ENCODE measurements around the gene PACRG.

PACRG gene

DNA sequence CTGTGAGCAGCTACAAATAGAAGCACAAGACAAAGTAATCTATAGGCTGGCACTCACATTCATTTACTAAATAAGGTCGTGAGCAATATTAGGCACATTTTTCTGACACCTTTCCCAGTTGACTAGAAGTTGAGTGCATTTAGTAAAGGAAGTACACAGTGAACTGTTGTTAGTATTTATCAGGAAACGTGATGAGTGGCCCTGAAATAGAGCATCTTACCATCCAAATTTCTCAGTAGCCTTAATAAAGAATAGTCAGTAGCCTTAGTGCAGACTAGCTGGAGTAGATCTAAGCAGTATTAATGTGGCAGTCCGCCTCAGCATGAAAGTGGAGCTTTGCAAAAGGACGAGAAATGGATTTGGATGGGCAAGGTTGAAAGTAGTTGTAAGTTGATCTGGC, 481.2 kb downstream of the PACRG start:
- no peaks in the 10 kb centered on the region for H3K36me3 ChIP-seq
- H3K9me3 ChIP-seq: peaks cover 2% of the 10 kb centered on the region
- TF ChIP-seq, protein P1, sequence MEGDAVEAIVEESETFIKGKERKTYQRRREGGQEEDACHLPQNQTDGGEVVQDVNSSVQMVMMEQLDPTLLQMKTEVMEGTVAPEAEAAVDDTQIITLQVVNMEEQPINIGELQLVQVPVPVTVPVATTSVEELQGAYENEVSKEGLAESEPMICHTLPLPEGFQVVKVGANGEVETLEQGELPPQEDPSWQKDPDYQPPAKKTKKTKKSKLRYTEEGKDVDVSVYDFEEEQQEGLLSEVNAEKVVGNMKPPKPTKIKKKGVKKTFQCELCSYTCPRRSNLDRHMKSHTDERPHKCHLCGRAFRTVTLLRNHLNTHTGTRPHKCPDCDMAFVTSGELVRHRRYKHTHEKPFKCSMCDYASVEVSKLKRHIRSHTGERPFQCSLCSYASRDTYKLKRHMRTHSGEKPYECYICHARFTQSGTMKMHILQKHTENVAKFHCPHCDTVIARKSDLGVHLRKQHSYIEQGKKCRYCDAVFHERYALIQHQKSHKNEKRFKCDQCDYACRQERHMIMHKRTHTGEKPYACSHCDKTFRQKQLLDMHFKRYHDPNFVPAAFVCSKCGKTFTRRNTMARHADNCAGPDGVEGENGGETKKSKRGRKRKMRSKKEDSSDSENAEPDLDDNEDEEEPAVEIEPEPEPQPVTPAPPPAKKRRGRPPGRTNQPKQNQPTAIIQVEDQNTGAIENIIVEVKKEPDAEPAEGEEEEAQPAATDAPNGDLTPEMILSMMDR (IDR thresholded peaks at IDR 0.05): no peak
- no peak overlapping the region for H3K4me3 ChIP-seq (ENCODE audit: low read depth in 1 of 2, low read length in 1 of 2)
- H3K4me1 ChIP-seq (ENCODE audit: control insufficient read depth in 1 of 2, insufficient read depth in 1 of 2, low read depth in 1 of 2, low read length in 1 of 2): no peaks in the 10 kb centered on the region
- H3K27ac ChIP-seq: no peak overlapping the region
- H3K27me3 ChIP-seq: no peaks in the 10 kb centered on the region

DNA sequence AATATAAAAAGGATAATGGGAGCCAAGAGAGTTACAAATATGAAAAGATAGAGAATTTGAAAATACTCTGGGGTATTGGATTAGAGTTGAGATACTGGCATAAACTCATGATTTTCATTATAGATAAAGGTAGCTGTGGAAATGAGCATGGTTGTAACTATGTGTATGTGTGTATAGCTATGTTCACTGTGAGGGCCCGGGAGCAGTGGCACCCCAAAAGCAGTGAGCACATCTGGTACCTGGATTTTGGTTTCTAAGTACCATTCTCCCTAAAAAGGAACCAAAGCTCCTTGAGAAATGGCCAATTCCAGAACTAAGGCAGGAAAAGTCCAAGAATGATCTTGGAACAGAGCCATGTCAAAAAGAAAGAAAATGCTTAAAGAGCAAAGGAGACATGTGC, 484.3 kb downstream of the PACRG start:
- Histone ChIP-seq H3K4me1 (ENCODE audit: control insufficient read depth in 1 of 2, insufficient read depth in 1 of 2, low read depth in 1 of 2, low read length in 1 of 2) (no peaks in the 10 kb centered on the region), H3K36me3 (no peaks in the 10 kb centered on the region), H3K27ac (no peak overlapping the region), H3K4me3 (ENCODE audit: low read depth in 1 of 2, low read length in 1 of 2) (no peak overlapping the region), H3K27me3 (no peaks in the 10 kb centered on the region), H3K9me3 (peaks cover 2% of the 10 kb centered on the region)
- TF ChIP-seq, protein P1 (IDR thresholded peaks at IDR 0.05): no peak

DNA sequence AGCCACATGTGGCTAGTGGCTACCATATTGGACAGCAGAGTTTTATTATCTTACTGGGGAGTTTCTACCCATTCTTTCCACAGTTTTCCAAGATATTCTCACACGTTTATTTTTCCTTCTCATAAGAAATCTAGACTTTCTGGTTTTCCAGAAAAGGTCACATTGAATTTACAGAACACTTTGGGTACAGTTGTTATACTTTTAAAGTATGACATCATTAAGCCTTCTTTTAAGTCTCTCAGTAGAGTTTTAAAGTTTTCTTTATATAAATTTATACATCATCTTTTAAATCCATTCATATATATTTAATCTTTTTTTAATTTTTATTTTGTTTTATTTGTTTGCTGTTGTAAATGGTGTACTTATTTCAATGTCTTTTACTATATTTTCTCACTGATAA, 486.5 kb downstream of the PACRG start:
- no peaks in the 10 kb centered on the region for H3K4me1 ChIP-seq (ENCODE audit: control insufficient read depth in 1 of 2, insufficient read depth in 1 of 2, low read depth in 1 of 2, low read length in 1 of 2)
- TF ChIP-seq, protein P1 (IDR thresholded peaks at IDR 0.05): no peak
- H3K27ac ChIP-seq: no peak overlapping the region
- H3K36me3 ChIP-seq: no peaks in the 10 kb centered on the region
- peaks cover 2% of the 10 kb centered on the region for H3K9me3 ChIP-seq
- H3K4me3 ChIP-seq (ENCODE audit: low read depth in 1 of 2, low read length in 1 of 2): no peak overlapping the region
- H3K27me3 ChIP-seq: no peaks in the 10 kb centered on the region

DNA sequence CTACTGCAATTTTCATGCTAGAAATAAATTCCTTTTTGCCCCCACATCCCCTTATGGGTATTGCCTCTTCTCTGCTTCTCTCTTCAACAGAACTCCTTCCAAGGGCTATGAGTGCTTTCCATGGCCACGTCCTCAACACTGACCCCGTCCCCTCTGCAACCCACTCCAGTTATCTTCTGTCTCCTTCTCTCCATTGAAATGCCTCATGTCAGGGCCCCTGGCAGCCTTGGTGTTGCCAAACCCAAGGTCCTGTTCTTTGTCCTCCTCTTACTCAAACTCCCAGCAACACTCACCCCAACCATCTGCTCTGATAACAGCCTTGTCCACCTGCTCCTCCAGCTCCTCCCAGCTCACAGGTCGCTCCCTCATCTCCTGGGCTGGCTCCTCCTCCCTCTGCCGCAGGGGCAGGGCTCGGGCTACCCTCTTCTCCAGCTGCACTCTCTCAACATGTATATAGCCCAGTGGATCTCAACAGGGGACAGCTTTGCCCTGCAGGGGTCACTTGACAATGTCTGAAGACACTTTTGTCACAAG, 490.7 kb downstream of the PACRG start:
- H3K4me1 ChIP-seq (ENCODE audit: control insufficient read depth in 1 of 2, insufficient read depth in 1 of 2, low read depth in 1 of 2, low read length in 1 of 2): no peaks in the 10 kb centered on the region
- H3K9me3 ChIP-seq: no peaks in the 10 kb centered on the region
- no peaks in the 10 kb centered on the region for H3K27me3 ChIP-seq
- H3K36me3 ChIP-seq: no peaks in the 10 kb centered on the region
- no peak overlapping the region for H3K4me3 ChIP-seq (ENCODE audit: low read depth in 1 of 2, low read length in 1 of 2)
- H3K27ac ChIP-seq: no peak overlapping the region
- TF ChIP-seq, protein P1 (IDR thresholded peaks at IDR 0.05): no peak

DNA sequence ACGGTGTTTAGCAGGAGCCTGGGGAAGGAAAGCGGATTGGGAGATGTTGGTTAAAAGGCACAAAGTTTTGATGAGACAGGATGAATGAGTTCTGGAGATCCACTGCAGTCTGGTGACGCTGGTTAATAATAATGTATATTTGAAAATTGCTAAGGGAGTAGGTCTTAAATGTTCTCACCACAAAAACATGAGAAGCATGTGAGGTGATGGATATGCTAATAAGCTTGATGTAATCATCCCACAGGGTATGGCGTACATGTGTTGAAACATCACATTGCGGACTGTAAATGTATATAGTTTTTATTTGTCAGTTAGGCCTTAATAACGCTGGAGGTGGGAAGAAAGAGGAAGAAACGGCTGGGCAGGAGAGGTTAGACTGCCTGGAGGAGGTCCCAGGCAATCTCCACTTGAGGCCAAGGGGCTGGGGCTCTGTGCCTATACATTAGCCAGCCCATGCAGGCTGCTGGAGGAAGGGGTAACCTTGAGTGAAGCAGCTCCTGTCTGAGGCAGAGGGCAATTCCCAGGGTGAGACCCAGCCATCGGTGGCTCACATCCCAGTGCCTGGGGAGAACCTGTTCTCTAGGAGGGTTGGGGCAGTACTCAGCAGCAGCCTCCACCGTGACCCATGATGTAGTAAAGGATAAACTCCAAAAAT, 498.5 kb downstream of the PACRG start:
- TF ChIP-seq, protein P1 (IDR thresholded peaks at IDR 0.05): no peak
- Histone ChIP-seq H3K27ac (no peak overlapping the region), H3K4me3 (ENCODE audit: low read depth in 1 of 2, low read length in 1 of 2) (no peak overlapping the region), H3K4me1 (ENCODE audit: control insufficient read depth in 1 of 2, insufficient read depth in 1 of 2, low read depth in 1 of 2, low read length in 1 of 2) (no peaks in the 10 kb centered on the region), H3K27me3 (no peaks in the 10 kb centered on the region), H3K36me3 (no peaks in the 10 kb centered on the region), H3K9me3 (no peaks in the 10 kb centered on the region)

Measured in neutrophil (primary cell).